SK-N-SH treated with all-trans-retinoic acid at 6 μM for 48 hours (cell line): ENCODE data around the gene CENPA.

Experiments
- ATAC-seq: fragments of 200-7000 bp; cut with Tn5 transposase; 3 replicates; pipeline ENCODE4 v1.9.1; 2020; ENCODE audit warnings: mild to moderate bottlenecking, moderate library complexity
- ARNTL ChIP-seq: fragments of 450-650 bp; formaldehyde crosslinking; IDR thresholded peaks from 2 replicates; pipeline ENCODE4 v1.5.0; 2020; ENCODE audit warnings: low read depth, mild to moderate bottlenecking, moderate library complexity, borderline replicate concordance
- BACH2 ChIP-seq: fragments of 250-450 bp; sonication (Bioruptor Pico); IDR thresholded peaks from 2 replicates; pipeline ENCODE4 v1.9.0; 2021; ENCODE audit warnings: mild to moderate bottlenecking, borderline replicate concordance
- CSDC2 ChIP-seq: fragments of 250-450 bp; sonication (Bioruptor Pico); IDR thresholded peaks from 2 replicates; pipeline ENCODE4 v1.5.0; 2020; ENCODE audit warnings: mild to moderate bottlenecking, moderate library complexity
- ESRRG ChIP-seq: fragments of 250-450 bp; sonication (Bioruptor Pico); IDR thresholded peaks from 2 replicates; pipeline ENCODE4 v1.6.1; 2021; ENCODE audit warnings: mild to moderate bottlenecking
- GLIS3 ChIP-seq: fragments of 250-450 bp; sonication (Bioruptor Pico); IDR thresholded peaks from 2 replicates; pipeline ENCODE4 v1.5.0; 2020; ENCODE audit warnings: mild to moderate bottlenecking, moderate library complexity
- ISL1 ChIP-seq: fragments of 250-450 bp; sonication (Bioruptor Pico); IDR thresholded peaks from 2 replicates; pipeline ENCODE4 v2.1.2; 2022; ENCODE audit warnings: mild to moderate bottlenecking, moderate library complexity
- OSR1 ChIP-seq: fragments of 250-450 bp; sonication (Bioruptor Pico); IDR thresholded peaks from 2 replicates; pipeline ENCODE4 v1.8.0; 2022; ENCODE audit warnings: moderate library complexity, mild to moderate bottlenecking, inconsistent platforms
- PPARA ChIP-seq: fragments of 250-450 bp; sonication (Bioruptor Pico); IDR thresholded peaks from 2 replicates; pipeline ENCODE4 v1.5.0; 2020; ENCODE audit warnings: mild to moderate bottlenecking, borderline replicate concordance
- RARB ChIP-seq: fragments of 250-450 bp; sonication (Bioruptor Pico); IDR thresholded peaks from 2 replicates; pipeline ENCODE4 v1.8.0; 2021; ENCODE audit warnings: mild to moderate bottlenecking, moderate library complexity
- SNAI2 ChIP-seq: fragments of 250-450 bp; sonication (Bioruptor Pico); IDR thresholded peaks from 2 replicates; pipeline ENCODE4 v1.5.0; 2020; ENCODE audit warnings: mild to moderate bottlenecking, moderate library complexity
- TCF4 ChIP-seq: fragments of 250-450 bp; sonication (Bioruptor Pico); IDR thresholded peaks from 2 replicates; pipeline ENCODE4 v1.8.0; 2021; ENCODE audit warnings: mild to moderate bottlenecking, moderate library complexity, borderline replicate concordance
- TOX ChIP-seq: fragments of 250-450 bp; sonication (Bioruptor Pico); IDR thresholded peaks from 2 replicates; pipeline ENCODE4 v1.8.0; 2021; ENCODE audit warnings: mild to moderate bottlenecking, moderate library complexity, borderline replicate concordance
- ZFP3 ChIP-seq: fragments of 250-450 bp; sonication (Bioruptor Pico); IDR thresholded peaks from 2 replicates; pipeline ENCODE4 v1.5.0; 2020; ENCODE audit warnings: mild to moderate bottlenecking, moderate library complexity
- ZFP30 ChIP-seq: fragments of 450-650 bp; formaldehyde crosslinking; IDR thresholded peaks from 2 replicates; pipeline ENCODE4 v1.5.0; 2022; ENCODE audit warnings: mild to moderate bottlenecking, moderate library complexity
- ZNF70 ChIP-seq: fragments of 450-650 bp; formaldehyde crosslinking; IDR thresholded peaks from 2 replicates; pipeline ENCODE4 v1.5.0; 2020; ENCODE audit warnings: mild to moderate bottlenecking, moderate library complexity
- ZNF8 ChIP-seq: fragments of 450-650 bp; formaldehyde crosslinking; IDR thresholded peaks from 2 replicates; pipeline ENCODE4 v1.5.0; 2020; ENCODE audit warnings: mild to moderate bottlenecking, moderate library complexity
- TF ChIP-seq, protein P1 (sequence below): fragments of 250-450 bp; sonication (Bioruptor Pico); IDR thresholded peaks from 2 replicates; pipeline ENCODE4 v1.5.1; 2021; ENCODE audit warnings: mild to moderate bottlenecking, moderate library complexity
- TF ChIP-seq, protein P2 (sequence below): fragments of 250-450 bp; sonication (Bioruptor Pico); IDR thresholded peaks from 2 replicates; pipeline ENCODE4 v1.5.1; 2020; ENCODE audit warnings: low read depth, mild to moderate bottlenecking, moderate library complexity
- TF ChIP-seq, protein P3 (sequence below): fragments of 250-450 bp; sonication (Bioruptor Pico); IDR thresholded peaks from 2 replicates; pipeline ENCODE4 v1.5.0; 2020; ENCODE audit warnings: mild to moderate bottlenecking, moderate library complexity
- TF ChIP-seq, protein P4 (sequence below): fragments of 250-450 bp; sonication (Bioruptor Pico); IDR thresholded peaks from 2 replicates; pipeline ENCODE4 v1.8.0; 2020; ENCODE audit warnings: mild to moderate bottlenecking, moderate library complexity, borderline replicate concordance
- TF ChIP-seq, protein P5 (sequence below): fragments of 250-450 bp; sonication (Bioruptor Pico); IDR thresholded peaks from 2 replicates; pipeline ENCODE4 v1.8.0; 2021; ENCODE audit warnings: low read depth, mild to moderate bottlenecking, moderate library complexity, borderline replicate concordance

CENPA gene

DNA sequence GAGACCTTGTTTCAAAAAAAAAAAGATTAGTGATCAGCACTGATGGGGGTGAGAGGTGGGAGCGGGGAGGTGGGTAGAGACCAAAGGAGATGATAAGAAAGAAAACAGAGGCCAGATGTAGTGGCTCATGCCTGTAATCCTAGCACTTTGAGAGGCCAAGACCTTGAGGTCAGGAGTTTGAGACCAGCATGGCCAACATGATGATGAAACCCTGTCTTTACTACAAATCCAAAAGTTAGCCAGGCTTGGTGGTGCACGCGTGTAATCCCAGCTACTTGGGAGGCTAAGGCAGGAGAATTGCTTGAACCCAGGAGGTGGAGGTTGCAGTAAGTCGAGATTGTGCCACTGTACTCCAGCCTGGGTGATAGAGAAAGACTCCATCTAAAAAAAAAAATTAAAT is 31.3 kb upstream of the CENPA start:
- ATAC-seq = no peak

DNA sequence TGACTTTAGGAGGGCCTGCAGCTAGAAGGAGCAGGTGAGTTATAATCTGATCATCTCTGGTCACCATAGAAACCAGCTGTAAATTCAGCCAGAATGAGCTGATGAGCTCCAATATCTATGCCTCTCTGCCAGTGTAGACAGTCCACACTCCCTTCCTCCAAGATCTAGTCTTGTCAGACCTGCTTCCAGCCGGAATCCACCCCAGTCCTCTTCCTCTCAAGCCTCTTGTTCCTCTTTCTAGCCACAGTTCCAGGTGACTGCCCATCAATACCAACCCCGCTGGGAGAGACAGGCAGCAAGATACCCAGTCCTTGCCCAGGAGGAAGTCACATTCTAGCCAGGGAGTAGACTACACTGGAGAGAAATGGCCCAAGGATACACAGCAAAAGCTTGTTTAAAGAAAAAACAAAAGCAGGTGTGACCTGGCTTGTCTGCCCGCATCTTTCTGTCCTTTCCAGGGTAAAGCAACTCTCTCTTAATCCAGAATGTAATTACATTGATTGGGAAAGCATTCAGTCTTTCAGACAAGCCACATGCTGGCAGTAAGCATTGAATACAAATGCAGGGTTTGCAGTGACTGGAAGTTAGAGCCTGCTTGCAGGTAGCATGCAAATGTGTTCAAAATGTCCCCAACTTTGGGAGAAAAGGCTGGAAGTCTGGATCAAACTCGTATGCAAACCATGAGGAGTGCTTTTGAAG is 30.7 kb upstream of the CENPA start:
- ATAC-seq = no peak
- TF ChIP-seq, protein P1, sequence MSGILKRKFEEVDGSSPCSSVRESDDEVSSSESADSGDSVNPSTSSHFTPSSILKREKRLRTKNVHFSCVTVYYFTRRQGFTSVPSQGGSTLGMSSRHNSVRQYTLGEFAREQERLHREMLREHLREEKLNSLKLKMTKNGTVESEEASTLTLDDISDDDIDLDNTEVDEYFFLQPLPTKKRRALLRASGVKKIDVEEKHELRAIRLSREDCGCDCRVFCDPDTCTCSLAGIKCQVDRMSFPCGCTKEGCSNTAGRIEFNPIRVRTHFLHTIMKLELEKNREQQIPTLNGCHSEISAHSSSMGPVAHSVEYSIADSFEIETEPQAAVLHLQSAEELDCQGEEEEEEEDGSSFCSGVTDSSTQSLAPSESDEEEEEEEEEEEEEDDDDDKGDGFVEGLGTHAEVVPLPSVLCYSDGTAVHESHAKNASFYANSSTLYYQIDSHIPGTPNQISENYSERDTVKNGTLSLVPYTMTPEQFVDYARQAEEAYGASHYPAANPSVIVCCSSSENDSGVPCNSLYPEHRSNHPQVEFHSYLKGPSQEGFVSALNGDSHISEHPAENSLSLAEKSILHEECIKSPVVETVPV = no peak
- no peak for TF ChIP-seq GLIS3 (CRISPR knock-in tag)
- no peak for TF ChIP-seq PPARA (CRISPR knock-in tag)
- TF ChIP-seq TCF4 (CRISPR knock-in tag) = no peak
- TF ChIP-seq ARNTL = no peak
- TF ChIP-seq ZFP3 (CRISPR knock-in tag) = 0 out of 2 replicates have a peak, but pooled peaks have one; percentile 10
- no peak for TF ChIP-seq RARB (CRISPR knock-in tag)
- TF ChIP-seq, all 23 proteins: peak for 1

More for the DNA sequence above, 31.3 kb upstream of the CENPA start:
- TF ChIP-seq, protein P2, sequence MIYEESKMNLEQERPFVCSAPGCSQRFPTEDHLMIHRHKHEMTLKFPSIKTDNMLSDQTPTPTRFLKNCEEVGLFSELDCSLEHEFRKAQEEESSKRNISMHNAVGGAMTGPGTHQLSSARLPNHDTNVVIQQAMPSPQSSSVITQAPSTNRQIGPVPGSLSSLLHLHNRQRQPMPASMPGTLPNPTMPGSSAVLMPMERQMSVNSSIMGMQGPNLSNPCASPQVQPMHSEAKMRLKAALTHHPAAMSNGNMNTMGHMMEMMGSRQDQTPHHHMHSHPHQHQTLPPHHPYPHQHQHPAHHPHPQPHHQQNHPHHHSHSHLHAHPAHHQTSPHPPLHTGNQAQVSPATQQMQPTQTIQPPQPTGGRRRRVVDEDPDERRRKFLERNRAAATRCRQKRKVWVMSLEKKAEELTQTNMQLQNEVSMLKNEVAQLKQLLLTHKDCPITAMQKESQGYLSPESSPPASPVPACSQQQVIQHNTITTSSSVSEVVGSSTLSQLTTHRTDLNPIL (CRISPR knock-in tag) = no peak
- TF ChIP-seq, all 23 proteins: peak for 0

DNA sequence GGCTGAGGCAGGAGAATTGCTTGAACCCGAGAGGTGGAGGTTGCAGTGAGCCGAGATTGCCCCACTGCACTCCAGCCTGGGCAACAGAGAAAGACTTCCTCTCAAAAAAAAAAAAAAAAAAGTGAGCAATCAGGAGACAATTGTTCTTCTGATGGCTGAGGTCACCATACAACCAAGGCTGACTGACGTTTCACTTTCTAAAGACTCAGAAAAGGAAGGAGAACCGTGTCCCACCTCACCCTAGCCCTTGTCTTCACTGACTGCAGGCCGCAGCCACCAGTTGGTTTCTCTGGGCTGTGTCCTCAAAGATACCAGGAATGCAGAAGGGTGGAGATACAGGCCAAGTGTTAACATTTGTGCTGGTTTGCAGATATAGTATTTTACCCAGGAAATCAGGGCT is 29.5 kb upstream of the CENPA start:
- TF ChIP-seq, protein P3, sequence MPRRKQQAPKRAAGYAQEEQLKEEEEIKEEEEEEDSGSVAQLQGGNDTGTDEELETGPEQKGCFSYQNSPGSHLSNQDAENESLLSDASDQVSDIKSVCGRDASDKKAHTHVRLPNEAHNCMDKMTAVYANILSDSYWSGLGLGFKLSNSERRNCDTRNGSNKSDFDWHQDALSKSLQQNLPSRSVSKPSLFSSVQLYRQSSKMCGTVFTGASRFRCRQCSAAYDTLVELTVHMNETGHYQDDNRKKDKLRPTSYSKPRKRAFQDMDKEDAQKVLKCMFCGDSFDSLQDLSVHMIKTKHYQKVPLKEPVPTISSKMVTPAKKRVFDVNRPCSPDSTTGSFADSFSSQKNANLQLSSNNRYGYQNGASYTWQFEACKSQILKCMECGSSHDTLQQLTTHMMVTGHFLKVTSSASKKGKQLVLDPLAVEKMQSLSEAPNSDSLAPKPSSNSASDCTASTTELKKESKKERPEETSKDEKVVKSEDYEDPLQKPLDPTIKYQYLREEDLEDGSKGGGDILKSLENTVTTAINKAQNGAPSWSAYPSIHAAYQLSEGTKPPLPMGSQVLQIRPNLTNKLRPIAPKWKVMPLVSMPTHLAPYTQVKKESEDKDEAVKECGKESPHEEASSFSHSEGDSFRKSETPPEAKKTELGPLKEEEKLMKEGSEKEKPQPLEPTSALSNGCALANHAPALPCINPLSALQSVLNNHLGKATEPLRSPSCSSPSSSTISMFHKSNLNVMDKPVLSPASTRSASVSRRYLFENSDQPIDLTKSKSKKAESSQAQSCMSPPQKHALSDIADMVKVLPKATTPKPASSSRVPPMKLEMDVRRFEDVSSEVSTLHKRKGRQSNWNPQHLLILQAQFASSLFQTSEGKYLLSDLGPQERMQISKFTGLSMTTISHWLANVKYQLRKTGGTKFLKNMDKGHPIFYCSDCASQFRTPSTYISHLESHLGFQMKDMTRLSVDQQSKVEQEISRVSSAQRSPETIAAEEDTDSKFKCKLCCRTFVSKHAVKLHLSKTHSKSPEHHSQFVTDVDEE = no peak
- no peak for TF ChIP-seq ZNF70 (CRISPR knock-in tag)
- no peak for TF ChIP-seq ZNF8 (CRISPR knock-in tag)
- TF ChIP-seq ISL1 (CRISPR knock-in tag) = no peak
- TF ChIP-seq, protein P4, sequence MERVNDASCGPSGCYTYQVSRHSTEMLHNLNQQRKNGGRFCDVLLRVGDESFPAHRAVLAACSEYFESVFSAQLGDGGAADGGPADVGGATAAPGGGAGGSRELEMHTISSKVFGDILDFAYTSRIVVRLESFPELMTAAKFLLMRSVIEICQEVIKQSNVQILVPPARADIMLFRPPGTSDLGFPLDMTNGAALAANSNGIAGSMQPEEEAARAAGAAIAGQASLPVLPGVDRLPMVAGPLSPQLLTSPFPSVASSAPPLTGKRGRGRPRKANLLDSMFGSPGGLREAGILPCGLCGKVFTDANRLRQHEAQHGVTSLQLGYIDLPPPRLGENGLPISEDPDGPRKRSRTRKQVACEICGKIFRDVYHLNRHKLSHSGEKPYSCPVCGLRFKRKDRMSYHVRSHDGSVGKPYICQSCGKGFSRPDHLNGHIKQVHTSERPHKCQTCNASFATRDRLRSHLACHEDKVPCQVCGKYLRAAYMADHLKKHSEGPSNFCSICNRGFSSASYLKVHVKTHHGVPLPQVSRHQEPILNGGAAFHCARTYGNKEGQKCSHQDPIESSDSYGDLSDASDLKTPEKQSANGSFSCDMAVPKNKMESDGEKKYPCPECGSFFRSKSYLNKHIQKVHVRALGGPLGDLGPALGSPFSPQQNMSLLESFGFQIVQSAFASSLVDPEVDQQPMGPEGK (CRISPR knock-in tag) = no peak
- no peak for ATAC-seq

DNA sequence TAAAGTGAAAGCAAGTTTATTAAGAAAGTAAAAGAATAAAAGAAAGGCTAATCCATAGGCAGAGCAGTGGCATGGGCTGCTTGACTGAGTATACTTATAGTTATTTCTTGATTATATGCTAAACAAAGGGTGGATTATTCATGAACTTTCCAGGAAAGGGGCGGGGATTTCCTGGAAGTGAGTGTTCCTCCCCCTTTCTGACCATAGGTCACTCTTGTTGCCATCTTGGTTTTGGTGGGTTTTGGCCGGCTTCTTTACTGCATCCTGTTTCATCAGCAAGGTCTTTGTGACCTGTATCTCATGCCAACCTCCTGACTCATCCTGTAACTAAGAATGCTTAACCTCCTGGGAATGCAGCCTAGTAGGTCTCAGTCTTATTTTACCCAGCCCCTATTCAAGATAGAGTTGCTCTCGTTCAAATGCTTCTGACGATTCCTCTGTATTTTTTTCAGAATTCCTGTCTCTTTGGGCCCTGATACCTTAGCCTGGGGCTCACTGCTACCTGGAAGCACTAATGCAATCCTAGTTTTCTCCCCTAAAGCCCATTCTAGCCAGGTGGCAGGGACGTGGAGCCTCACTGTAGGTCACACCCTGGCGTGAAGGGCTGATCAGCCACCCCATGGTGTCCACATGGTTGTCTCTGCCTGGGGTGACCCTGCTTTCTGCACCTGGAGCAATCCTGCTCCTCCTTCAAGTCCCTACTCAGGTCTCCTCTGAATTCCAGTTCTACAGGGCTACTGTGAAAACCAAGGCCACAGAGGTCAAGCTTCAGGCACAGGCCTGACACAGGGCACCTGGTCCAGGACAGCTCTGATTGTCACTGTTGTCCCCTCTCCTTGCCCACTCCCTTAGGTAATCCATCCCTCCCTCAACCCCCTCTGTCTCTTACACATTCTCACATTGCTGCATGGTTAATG is 27.7 kb upstream of the CENPA start:
- ATAC-seq = peak; percentile 90
- TF ChIP-seq, protein P5, sequence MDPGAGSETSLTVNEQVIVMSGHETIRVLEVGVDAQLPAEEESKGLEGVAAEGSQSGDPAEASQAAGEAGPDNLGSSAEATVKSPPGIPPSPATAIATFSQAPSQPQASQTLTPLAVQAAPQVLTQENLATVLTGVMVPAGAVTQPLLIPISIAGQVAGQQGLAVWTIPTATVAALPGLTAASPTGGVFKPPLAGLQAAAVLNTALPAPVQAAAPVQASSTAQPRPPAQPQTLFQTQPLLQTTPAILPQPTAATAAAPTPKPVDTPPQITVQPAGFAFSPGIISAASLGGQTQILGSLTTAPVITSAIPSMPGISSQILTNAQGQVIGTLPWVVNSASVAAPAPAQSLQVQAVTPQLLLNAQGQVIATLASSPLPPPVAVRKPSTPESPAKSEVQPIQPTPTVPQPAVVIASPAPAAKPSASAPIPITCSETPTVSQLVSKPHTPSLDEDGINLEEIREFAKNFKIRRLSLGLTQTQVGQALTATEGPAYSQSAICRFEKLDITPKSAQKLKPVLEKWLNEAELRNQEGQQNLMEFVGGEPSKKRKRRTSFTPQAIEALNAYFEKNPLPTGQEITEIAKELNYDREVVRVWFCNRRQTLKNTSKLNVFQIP (CRISPR knock-in tag) = no peak
- TF ChIP-seq ARNTL (no peak), SNAI2 (CRISPR knock-in tag) (peak; percentile 19; the same call in 1 of the 2 replicates), CSDC2 (CRISPR knock-in tag) (peak; percentile 81; the same call in 1 of the 2 replicates), ZFP3 (CRISPR knock-in tag) (peak; percentile 73), GLIS3 (CRISPR knock-in tag) (no peak), BACH2 (no peak), ISL1 (CRISPR knock-in tag) (peak; percentile 31; the same call in 1 of the 2 replicates), ZNF70 (CRISPR knock-in tag) (peak; percentile 69), ZFP30 (CRISPR knock-in tag) (peak; percentile 5; the same call in 1 of the 2 replicates), ZNF8 (CRISPR knock-in tag) (peak; percentile 45; the same call in 1 of the 2 replicates), ESRRG (0 out of 2 replicates have a peak, but pooled peaks have one; percentile 60), OSR1 (no peak), TOX (CRISPR knock-in tag) (no peak), RARB (CRISPR knock-in tag) (no peak; the same call in 1 of the 2 replicates)
- TF ChIP-seq, protein P2 (CRISPR knock-in tag) = 0 out of 2 replicates have a peak, but pooled peaks have one; percentile 15
- TF ChIP-seq, protein P1 = 0 out of 2 replicates have a peak, but pooled peaks have one; percentile 15
